HepG2 (cell line): ENCODE data around the gene ISLR. TPM values are rescaled to one million over a fixed set of nuclear protein-coding genes. Genes with fewer than 3 reads are reported as not detected.
A peak's percentile ranks its signal among the peaks of the same experiment; 100 is the strongest.

Experiments used
- ATAC-seq: fragments of 200-7000 bp; cut with Tn5 transposase; 3 replicates; pipeline ENCODE4 v1.9.1; 2020; ENCODE audit warnings: mild to moderate bottlenecking, moderate library complexity
- BruUV-seq: library from RNA; stranded (reverse); fragments of 400-500 nt; replicated peaks from 2 replicates; lab custom pipeline; 2021; lab: Mats Ljungman, UMichigan
- CTCF ChIA-PET: fragments of 300-600 bp; formaldehyde crosslinking; extraction: SDS; loops from one replicate; lab custom pipeline; 2021; ENCODE audit warnings: low total read pairs, inconsistent platforms, low intra/inter-chr PET ratio; lab: Yijun Ruan, JAX
- POLR2A ChIA-PET: fragments of 350-600 bp; sonication (Branson Sonifier 250); formaldehyde crosslinking; loops from one replicate; lab custom pipeline; 2020; ENCODE audit warnings: antibody characterized with exemption, inconsistent platforms; lab: Yijun Ruan, JAX
- DNase-seq: peaks from one replicate; pipeline ENCODE4 v3.0.0-alpha.2; 2015; ENCODE audit warnings: low spot score
- FAIRE-seq: peaks from 3 replicates; lab custom pipeline; 2011; peaks lifted over from hg19 to GRCh38; lab: Jason Lieb, UNC
- H2AFZ ChIP-seq: one replicate; pipeline ENCODE4 v1.6.1; 2011; ENCODE audit warnings: low read length, inconsistent platforms
- H3K27ac ChIP-seq: fragments of 300-600 bp; 3 replicates; pipeline ENCODE4 v1.8.0; 2011; ENCODE audit warnings: mixed run types, mild to moderate bottlenecking, mixed read lengths, low read length, inconsistent platforms; ENCODE audit not compliant: insufficient read depth; ENCODE audit errors: extremely low read length
- H3K27me3 ChIP-seq, 2 experiments: fragments of 200-600 bp in 1 of 2; 2 replicates in 1 of 2; 3 replicates in 1 of 2; pipeline versions ENCODE4 v1.6.0 to v1.8.0; 2011; ENCODE audit warnings: low read length in 2 of 2, mild to moderate bottlenecking in 2 of 2, moderate library complexity in 2 of 2, inconsistent platforms in 1 of 2; ENCODE audit not compliant: insufficient read depth in 2 of 2, control insufficient read depth in 1 of 2
- H3K36me3 ChIP-seq, 2 experiments: fragments of 200-600 bp in 1 of 2; replicated peaks in 1 of 2; 2 replicates in 1 of 2; 3 replicates in 1 of 2; pipeline versions ENCODE4 v1.5.1 to v1.8.0; 2011; ENCODE audit warnings: low read length in 2 of 2, inconsistent platforms in 1 of 2; ENCODE audit not compliant: insufficient read depth in 2 of 2, control insufficient read depth in 1 of 2
- H3K4me1 ChIP-seq: 2 replicates; pipeline ENCODE4 v1.5.1; 2012; ENCODE audit warnings: low read length, inconsistent platforms; ENCODE audit not compliant: insufficient read depth
- H3K4me2 ChIP-seq: 2 replicates; pipeline ENCODE4 v1.6.0; 2011; ENCODE audit warnings: low read depth, low read length, inconsistent platforms
- H3K4me3 ChIP-seq, 3 experiments: fragments of 200-600 bp in 1 of 3; sonication (generic), shearing (Covaris generic) in 1 of 3; replicated peaks in 1 of 3; 2 replicates each; pipeline ENCODE4 v1.5.1; 2011 to 2016; ENCODE audit warnings: low read length in 3 of 3, inconsistent platforms in 2 of 3, low read depth in 2 of 3, mild to moderate bottlenecking in 2 of 3, control low read depth in 1 of 3, mixed read lengths in 1 of 3; ENCODE audit not compliant: insufficient read depth in 1 of 3
- H3K79me2 ChIP-seq: one replicate; pipeline ENCODE4 v1.6.1; 2011; ENCODE audit warnings: low read length, inconsistent platforms; ENCODE audit not compliant: insufficient read depth
- H3K9ac ChIP-seq: 2 replicates; pipeline ENCODE4 v1.6.0; 2011; ENCODE audit warnings: mild to moderate bottlenecking, low read depth, low read length, inconsistent platforms; ENCODE audit not compliant: insufficient read depth
- H3K9me3 ChIP-seq: 2 replicates; pipeline ENCODE4 v1.5.1; 2012; ENCODE audit warnings: mild to moderate bottlenecking, low read length
- H4K20me1 ChIP-seq: 2 replicates; pipeline ENCODE4 v1.6.0; 2011; ENCODE audit warnings: inconsistent platforms, mild to moderate bottlenecking, low read length, moderate library complexity; ENCODE audit not compliant: insufficient read depth
- EZH2 ChIP-seq: conservative IDR thresholded peaks from 2 replicates; pipeline ENCODE4 v1.6.1; 2012; ENCODE audit warnings: mild to moderate bottlenecking, low read depth, low read length, moderate library complexity
- NR0B2 ChIP-seq: sonication (generic); formaldehyde crosslinking; IDR thresholded peaks from 2 replicates; pipeline ENCODE4 v1.4.0; 2020; ENCODE audit warnings: mild to moderate bottlenecking, missing genetic modification reagents
- ZBTB21 ChIP-seq: sonication (generic); formaldehyde crosslinking; IDR thresholded peaks from 2 replicates; pipeline ENCODE4 v1.4.0; 2020; ENCODE audit warnings: missing genetic modification reagents
- WGBS: methylation state at CpG from one replicate; pipeline ENCODE4 v1.1.6; 2017; ENCODE audit warnings: low lambda C conversion rate; 5-methylcytosine and 5-hydroxymethylcytosine counted together
- in situ Hi-C: cut with HindIII; loops from 2 replicates; pipeline ENCODE4 v1.10.0; 2017; ENCODE audit warnings: low pct_unique_long_range_greater_than_20kb; ENCODE audit not compliant: extremely low pct_ligation_motif_present
- intact Hi-C: fragments of 100-400 bp; cut with micrococcal nuclease; formaldehyde crosslinking; loops from one replicate; pipeline ENCODE4 v1.10.0; 2022; ENCODE audit not compliant: unreplicated experiment
- polyA plus RNA-seq, 8 experiments: library from polyadenylated mRNA; depleted of rRNA in 3 of 8; stranded (reverse) in 7 of 8; unstranded in 1 of 8; fragments of >200 nt; fragmentation: Illumina TruSeq in 4 of 8; extraction: Trizol in 4 of 8; gene quantifications; 2 replicates each; pipeline versions ENCODE4 v1.2.1 to v1.2.3, GENCODE V29; 2011 to 2016; ENCODE audit warnings: low read depth in 4 of 8, missing spikeins in 1 of 8, mixed read lengths in 1 of 8; ENCODE audit not compliant: insufficient read depth in 1 of 8
- total RNA-seq, 5 experiments: library from RNA; depleted of rRNA; stranded (reverse); fragments of >200 nt; fragmentation: Illumina TruSeq; extraction: Trizol; gene quantifications; 2 replicates each; pipeline ENCODE4 v1.2.3, GENCODE V29; 2016; ENCODE audit warnings: low read depth in 1 of 5
- TF ChIP-seq, protein P1 (sequence below): sonication (generic); formaldehyde crosslinking; IDR thresholded peaks from 2 replicates; pipeline ENCODE4 v1.5.1; 2020; ENCODE audit warnings: missing genetic modification reagents, mild to moderate bottlenecking, borderline replicate concordance
- TF ChIP-seq, protein P2 (sequence below): sonication (generic); formaldehyde crosslinking; IDR thresholded peaks from 2 replicates; pipeline ENCODE4 v1.4.0; 2020; ENCODE audit warnings: missing genetic modification reagents

ISLR gene
- total and polyA plus RNA-seq, 2 of the 13 experiments (the other 11 are each of a cell fraction or from before 2014, with no cell fraction given), result not detected

GRCh38 chr15:74136814-74137536 lies 36.5 kb upstream of the ISLR start:
- no peaks in the 10 kb centered on the region for H3K9me3 ChIP-seq
- FAIRE-seq, result no peak
- CTCF ChIA-PET, result no interaction called here
- H3K36me3 ChIP-seq, result no peaks in the 10 kb centered on the region
- H3K4me1 ChIP-seq, result no peaks in the 10 kb centered on the region
- POLR2A ChIA-PET, result no interaction called here
- intact Hi-C loops (no loop called here), in situ Hi-C loops (no loop called here)
- no peak overlapping the region for H3K4me3 ChIP-seq
- no peak for DNase-seq
- no TSS peak for BruUV-seq
- H3K4me2 ChIP-seq, result no peak overlapping the region
- no peak for ATAC-seq
- no peaks in the 10 kb centered on the region for H3K79me2 ChIP-seq
- no peak overlapping the region for H3K27ac ChIP-seq
- TF ChIP-seq ZBTB21 (CRISPR knock-in tag) (no peak), NR0B2 (CRISPR knock-in tag) (no peak), EZH2 (peak; percentile 94)
- TF ChIP-seq, protein P1, sequence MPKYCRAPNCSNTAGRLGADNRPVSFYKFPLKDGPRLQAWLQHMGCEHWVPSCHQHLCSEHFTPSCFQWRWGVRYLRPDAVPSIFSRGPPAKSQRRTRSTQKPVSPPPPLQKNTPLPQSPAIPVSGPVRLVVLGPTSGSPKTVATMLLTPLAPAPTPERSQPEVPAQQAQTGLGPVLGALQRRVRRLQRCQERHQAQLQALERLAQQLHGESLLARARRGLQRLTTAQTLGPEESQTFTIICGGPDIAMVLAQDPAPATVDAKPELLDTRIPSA (CRISPR knock-in tag), result no peak
- TF ChIP-seq, protein P2, sequence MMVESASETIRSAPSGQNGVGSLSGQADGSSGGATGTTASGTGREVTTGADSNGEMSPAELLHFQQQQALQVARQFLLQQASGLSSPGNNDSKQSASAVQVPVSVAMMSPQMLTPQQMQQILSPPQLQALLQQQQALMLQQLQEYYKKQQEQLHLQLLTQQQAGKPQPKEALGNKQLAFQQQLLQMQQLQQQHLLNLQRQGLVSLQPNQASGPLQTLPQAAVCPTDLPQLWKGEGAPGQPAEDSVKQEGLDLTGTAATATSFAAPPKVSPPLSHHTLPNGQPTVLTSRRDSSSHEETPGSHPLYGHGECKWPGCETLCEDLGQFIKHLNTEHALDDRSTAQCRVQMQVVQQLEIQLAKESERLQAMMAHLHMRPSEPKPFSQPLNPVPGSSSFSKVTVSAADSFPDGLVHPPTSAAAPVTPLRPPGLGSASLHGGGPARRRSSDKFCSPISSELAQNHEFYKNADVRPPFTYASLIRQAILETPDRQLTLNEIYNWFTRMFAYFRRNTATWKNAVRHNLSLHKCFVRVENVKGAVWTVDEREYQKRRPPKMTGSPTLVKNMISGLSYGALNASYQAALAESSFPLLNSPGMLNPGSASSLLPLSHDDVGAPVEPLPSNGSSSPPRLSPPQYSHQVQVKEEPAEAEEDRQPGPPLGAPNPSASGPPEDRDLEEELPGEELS (CRISPR knock-in tag), result no peak
- 13% methylated on average over 18 of the region's 18 CpGs for WGBS
- no peak overlapping the region for H2AFZ ChIP-seq
- 0 out of 2 replicates have a peak, but pooled peaks cover 3% of the 10 kb centered on the region for H4K20me1 ChIP-seq
- peaks cover 12 to 41% of the 10 kb centered on the region in 2 experiments for H3K27me3 ChIP-seq
- H3K9ac ChIP-seq, result no peak overlapping the region
